ENCODE results near the gene HAUS3.

DNA sequence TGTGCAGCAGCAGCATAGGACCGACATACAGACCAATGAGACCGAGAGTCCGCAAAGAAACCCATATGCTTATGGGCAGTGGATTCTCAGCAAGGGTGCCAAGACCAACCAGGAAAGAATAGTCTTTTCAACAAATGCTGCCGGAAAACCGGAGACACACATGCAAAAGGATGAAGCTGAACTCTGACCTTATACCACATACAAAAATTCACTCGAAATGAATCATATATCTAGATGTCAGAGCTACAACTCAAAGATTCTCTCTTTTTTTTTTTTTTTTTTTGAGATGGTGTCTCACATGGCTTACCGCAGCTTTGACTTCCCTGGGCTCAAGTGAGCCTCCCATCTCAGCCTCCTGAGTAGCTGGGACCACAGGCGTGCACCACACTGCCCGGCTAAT is 36.0 kb upstream of the HAUS3 start:
- TF ChIP-seq, protein P1, sequence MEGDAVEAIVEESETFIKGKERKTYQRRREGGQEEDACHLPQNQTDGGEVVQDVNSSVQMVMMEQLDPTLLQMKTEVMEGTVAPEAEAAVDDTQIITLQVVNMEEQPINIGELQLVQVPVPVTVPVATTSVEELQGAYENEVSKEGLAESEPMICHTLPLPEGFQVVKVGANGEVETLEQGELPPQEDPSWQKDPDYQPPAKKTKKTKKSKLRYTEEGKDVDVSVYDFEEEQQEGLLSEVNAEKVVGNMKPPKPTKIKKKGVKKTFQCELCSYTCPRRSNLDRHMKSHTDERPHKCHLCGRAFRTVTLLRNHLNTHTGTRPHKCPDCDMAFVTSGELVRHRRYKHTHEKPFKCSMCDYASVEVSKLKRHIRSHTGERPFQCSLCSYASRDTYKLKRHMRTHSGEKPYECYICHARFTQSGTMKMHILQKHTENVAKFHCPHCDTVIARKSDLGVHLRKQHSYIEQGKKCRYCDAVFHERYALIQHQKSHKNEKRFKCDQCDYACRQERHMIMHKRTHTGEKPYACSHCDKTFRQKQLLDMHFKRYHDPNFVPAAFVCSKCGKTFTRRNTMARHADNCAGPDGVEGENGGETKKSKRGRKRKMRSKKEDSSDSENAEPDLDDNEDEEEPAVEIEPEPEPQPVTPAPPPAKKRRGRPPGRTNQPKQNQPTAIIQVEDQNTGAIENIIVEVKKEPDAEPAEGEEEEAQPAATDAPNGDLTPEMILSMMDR (IDR thresholded peaks at IDR 0.05; ENCODE audit: low read depth, low read length, missing input control): no peak
- TF ChIP-seq SP1 (IDR thresholded peaks at IDR 0.05): no peak
- no peak for TF ChIP-seq YY1 (IDR thresholded peaks at IDR 0.05)
- no peak for TF ChIP-seq GABPA (IDR thresholded peaks at IDR 0.05 in 1 of 2, conservative IDR thresholded peaks at IDR 0.05 in 1 of 2)
- TF ChIP-seq RAD21 (IDR thresholded peaks at IDR 0.05): no peak
- TF ChIP-seq, protein P2, sequence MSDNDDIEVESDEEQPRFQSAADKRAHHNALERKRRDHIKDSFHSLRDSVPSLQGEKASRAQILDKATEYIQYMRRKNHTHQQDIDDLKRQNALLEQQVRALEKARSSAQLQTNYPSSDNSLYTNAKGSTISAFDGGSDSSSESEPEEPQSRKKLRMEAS (IDR thresholded peaks at IDR 0.05): no peak

Data from liver (tissue), 3 donors.